ENCODE results near the gene WDR76.

Gene WDR76

GRCh38 chr15:43879386-43880355 is 52.9 kb downstream of the WDR76 start:
- DNase-seq, result no peak

DNA sequence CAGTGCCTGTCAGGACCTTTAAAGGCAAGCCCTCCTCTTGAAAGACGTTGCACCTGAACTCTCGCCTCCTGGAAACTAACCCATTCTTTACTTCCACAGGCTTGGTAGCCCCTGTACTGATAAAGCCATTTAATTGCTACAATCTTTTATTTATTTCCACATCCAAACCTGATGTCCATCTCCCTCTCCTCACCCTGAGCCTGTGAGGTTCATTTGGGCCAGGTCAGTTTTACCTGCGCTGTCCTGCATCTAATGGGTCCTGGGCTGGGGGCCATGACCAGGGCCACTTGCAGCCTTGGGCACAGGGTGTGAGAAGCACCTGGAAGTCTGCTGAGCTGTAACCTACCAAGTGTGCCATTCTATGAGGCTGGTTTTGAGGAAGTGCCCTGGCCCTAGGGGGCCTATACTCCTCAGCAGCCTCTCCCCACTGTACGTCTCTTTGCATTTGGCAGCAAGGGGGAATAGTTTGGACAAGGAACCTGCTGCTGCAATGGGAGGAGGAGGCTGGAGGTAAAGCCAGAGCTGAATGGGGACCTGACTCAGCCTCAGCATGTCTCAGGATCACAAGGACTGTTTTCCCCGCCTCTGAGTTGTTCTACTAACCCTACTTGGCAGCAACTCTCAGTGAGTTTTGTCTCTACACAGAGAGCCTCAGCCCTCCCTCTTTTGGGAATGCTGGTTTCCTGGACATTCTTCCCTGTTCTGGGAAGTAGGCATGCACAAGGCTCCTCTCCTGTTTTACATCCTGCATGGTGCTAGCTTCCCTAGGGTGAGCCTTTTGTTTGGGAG is 53.8 kb downstream of the WDR76 start:
- DNase-seq, result no peak

DNA sequence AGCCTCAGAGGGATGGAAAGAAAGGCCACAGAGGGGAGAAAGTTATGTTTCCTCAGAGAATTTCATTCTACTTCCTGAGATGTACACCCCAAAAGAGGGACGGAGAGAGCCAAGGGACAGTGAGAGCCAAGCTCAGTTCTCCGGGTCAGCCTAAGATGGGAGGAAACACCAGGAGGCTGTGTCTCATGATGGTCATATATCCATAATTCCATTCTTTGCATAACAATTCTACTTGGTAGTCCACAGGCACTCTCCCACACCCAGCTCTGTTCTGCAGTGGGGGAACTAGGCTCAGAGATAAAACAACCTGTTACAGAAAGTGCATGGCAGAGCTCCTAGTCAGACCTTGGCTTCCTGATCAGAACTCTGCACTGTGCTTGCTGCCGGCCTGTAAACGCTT is 54.4 kb downstream of the WDR76 start:
- DNase-seq, result no peak

- DNase-seq, result no peak
Observed at GRCh38 chr15:43881944-43882343, 55.1 kb downstream of the WDR76 start.

DNA sequence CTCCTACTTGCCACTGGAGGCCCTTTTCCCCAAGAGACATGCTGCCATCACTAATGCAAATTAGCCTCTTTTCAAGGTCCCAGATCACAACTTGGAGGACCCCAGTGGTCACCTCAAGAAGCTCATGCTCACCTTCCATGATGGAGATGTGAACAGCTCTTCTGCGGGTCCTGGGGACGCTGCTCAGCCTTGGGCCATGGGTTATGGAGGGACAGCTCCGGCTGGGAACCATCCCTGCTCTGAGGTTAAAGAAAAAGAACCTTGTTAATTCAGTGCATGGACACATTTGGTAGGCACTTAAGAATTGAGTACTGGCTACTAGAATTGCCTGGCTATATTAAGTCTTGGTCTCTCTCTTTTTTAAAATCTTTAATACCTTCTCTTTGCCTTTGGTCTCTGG is 56.8 kb downstream of the WDR76 start:
- no peak for DNase-seq

DNA sequence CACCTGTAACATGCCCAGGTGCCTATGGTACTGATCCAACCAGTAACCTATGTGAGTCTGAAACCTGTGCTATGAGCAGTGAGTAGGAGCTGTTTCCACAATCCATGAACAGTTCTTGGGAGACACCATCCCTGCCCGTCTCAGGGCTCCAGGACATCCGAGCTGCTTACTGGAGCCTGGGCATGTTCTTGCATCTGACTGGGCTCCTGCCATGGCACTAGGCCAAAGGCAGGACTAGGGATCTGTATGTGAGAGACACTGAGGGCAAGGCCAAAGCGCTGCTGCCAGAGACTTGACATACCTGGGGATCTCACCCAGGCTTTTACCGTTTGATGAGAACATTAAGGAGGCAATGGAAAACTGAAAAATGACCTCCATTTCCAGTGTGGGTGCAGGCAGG is 59.8 kb downstream of the WDR76 start:
- DNase-seq, result no peak

DNA sequence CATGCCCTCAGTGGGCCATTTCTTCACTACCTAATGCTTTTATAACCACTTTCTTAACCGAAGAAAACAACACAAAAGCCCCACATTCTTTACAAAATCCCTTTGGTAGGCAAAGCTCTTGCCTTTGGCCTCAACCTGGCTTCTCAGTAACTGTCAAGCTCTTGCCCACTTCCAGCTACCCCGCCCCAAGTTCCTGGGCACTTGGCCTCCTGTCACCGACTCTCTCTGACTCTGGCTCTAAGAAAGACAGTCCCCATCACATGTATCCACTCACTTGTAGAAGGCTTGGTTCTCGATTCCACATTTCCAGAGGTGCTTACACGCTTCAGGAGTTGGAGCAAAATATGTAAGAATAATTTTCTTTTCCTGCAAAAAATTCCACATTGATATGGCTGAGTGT is 61.1 kb downstream of the WDR76 start:
- DNase-seq, result no peak

DNA sequence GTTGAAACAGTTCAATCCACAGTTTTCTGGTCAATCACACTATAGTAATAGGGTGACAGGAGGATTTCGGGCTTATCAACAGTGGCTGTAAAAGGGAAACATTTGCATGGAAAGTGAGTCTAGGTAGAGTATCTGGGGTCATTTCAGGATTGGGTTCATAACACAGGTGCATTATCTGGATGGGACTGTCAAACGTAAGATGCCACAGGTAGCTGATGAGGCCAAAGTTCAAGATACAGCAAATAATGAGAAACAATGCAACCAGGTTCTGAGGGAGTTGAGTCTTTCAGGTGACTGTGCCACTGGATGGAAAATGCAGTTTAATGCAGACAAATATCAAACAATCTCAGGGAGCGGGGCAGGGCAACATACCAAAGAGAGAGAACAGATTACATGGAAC is 62.2 kb downstream of the WDR76 start:
- no peak for DNase-seq

GRCh38 chr15:43893956-43894355 is 67.2 kb downstream of the WDR76 start:
- no peak for DNase-seq

DNA sequence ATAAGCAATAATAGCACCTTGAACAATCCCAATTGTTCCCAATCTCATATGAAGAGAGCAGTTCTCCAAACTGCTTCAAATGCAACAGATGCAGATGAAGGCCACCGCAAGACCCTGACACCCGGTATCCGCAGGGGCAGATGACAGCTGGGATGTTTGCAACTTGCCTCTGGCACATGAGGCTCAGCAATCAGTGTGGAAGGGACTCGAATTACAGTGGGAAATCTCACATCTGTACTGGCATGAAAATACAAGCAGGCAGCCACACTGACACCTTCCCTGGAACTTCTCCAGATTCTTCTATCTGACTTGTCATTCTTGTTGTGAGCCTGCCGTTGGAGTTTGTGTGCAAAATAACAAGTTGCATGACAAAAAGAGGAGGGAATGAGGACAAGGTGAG is 68.8 kb downstream of the WDR76 start:
- DNase-seq, result no peak

- no peak for DNase-seq
Observed at GRCh38 chr15:43896543-43896942, 69.7 kb downstream of the WDR76 start.

DNA sequence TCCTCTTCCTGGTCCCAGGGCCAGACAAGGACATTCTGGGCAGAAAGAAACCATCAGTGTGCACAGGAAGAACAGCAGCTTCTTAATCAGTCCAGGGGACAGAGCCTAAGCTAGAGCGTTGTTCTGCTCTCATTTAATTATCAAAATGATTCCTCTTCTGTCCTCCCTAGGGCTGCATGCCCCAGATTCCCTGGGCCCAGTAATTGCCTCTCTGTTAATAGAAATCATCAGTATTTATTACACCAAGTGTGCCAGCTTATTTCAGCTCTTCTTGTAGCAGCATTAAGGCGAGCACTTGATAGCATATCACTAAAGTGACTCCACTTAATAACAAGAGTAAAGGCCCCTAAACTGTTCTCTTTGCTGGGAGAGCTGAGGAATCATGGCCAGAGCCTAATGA is 72.1 kb downstream of the WDR76 start:
- DNase-seq, result no peak

DNA sequence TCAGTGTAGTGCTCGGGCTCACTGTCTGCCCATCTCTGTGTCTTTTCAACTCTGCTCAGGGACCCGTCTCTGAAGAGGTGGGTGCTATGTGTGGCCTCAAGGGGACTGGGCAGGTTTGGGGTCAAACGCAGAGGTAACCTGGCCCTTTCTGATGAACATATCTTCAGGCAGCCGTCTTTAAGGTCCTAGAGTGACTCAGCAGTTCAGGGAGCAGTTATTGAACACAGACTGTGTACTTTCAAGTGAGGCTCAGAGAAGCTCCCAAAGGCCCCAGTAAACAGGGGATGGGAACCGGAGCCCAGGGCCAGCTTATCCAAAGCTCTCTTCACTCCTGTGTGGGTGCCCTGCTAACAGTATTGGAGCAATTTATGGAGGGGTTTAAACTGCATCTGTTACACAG is 73.1 kb downstream of the WDR76 start:
- no peak for DNase-seq

DNA sequence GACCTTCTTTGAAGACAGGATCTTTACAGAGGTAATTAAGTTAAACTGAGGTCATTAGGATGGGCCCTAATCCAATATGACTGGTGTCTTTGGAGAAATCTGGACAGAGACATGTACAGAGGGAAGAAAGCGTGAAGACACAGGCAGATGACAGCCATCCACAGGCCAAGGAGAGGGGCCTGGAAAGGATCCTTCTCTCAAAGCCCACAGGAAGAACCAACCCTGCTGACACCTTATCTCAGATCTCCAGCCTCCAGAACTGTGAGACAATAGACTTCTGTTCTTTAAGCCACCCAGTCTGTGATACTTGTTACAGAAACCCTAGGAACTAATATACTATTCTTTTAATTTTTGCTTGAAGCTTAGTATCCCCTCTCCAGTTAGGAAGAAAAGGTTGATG is 74.2 kb downstream of the WDR76 start:
- no peak for DNase-seq

DNA sequence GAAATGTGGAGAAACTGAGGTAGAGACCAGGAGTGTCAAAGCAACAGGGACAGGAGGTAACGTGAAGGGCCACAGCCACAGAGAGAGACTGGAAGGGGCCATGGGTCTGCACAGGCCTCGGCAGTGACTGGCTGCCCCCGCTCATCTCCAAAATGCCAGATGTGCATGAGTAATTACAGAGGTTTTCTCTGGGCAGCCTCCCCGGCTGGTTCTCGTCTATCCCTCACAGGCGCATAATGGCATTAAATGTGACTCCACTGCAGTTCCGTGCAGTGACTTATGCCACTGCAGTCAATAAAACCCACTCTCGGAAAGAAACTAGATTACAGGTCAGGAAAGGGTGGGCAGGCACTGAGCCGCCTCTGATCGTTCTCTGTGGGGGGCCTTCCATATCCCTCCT is 74.7 kb downstream of the WDR76 start:
- no peak for DNase-seq

DNA sequence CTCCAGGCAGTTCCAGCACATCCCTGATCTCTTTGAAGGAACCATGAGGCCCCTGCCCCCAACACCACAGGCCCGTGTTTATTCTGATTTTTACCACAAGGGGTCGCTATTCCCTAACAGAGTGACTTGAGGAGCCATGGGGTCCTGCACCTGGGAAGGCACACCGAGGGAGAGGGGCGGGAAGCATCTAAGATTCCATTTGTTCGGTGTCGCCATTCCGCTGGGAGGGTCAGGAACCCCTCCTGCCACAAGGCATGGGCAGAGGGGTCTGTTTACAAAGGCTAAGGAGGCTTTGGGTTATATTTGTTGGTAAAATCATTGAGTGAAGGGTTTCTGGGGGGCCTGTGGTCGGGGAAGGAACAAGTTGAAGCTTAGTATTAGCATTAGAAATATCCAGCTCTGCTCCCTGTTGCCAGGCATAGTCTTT is 77.1 kb downstream of the WDR76 start:
- peak; percentile 56 for DNase-seq

DNA sequence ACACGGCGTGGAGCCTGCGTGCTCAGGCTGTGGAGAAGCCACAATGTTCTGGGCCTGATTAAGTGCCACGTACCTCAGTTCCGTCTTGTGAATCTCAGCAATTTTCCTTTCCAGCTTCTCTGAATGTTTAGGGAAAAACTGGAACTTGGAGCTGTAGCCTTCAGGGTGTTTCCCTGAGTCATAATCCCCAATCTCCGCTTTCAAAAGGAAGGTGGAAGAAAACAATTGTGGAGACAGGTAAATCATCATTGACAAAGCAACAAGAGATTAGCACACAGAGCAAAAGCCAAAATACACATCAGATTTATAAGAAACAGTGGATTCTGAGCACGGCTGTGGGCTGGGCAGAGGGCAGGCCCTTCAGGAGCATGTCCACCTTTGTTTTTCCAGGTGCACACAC is 79.0 kb downstream of the WDR76 start:
- DNase-seq, result no peak

- DNase-seq, result no peak
Observed at GRCh38 chr15:43908516-43909050, 81.8 kb downstream of the WDR76 start.

DNA sequence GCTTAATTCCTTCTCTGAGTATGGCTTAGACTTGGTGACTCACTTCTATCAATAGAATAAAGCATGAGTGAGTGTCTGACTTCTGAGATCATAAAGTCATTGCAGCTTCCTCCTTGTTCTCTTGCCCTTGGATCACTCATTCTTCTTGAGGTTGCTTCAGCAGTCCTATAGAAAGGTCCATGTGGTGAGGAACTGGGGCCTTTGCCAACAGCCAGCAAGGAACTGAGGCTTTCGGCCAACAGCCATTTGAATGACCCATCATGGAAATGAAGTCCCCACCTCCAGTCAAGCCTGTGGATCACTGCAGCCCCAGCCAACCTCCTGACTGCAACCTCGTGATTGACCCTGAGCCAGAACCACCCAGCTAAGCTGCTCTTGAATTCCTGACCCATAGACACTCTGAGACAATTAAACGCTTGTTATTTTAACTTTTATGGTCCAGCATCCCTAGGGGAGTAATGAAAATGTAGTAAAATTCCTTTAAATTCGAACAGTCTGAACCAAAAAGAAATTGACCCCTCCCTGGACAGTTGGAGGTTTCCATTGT is 84.5 kb downstream of the WDR76 start:
- peak; percentile 60 for DNase-seq

GRCh38 chr15:43912208-43912607 is 85.4 kb downstream of the WDR76 start:
- no peak for DNase-seq

DNA sequence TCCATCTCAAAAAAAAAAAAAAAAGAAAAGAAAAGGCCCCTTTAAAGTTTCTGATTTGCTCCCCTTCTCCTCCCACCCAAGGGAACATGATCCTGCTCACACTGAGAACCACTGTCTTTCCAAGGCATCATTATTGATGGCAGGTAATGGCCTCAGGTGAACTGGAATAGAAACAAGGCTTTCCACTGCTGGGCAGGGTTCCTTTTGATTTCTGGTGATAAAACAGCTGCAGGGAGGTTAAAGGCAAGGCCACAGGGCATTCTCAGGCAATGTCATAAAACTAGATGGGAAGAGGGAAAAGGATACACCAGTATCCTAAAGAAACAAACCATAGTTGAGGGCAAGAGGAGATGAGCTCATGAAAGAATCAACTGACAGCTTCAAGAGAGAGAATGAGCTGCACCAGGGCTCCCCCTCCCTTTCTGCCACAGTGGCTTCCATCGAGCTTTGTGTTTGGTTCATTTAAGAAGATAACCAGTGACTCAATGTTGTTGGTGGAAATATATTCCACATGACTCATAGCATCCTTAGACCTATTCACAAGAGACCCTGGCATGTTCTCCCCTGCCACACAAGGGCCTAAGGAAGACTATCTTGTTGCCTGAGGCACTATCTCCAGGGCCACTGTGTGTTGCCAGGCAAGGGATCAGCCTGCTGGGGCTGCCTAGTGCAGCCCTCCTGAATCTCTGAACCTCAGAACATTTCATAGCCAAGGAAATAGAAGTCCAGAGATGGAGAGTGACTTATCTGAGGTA is 86.4 kb downstream of the WDR76 start:
- no peak for DNase-seq

DNA sequence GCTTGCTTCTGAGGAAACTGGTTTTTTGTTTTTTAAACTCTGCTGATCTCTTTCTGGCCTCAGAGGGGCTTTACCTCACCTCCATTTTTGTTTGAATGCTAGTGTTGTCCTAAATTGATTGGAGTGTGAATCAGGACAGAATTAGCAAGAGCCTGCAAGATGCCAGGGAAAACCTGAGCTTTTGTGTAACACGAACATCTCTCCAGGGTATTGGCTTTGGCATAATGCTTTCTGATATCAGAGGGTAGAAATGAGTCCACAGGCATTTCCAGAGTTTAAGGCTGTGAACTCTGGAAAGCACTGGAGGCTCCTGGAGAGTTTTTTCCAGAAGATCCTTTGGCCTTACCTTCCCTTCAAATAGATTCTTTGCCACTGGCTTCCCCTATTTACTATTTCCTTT is 87.1 kb downstream of the WDR76 start:
- no peak for DNase-seq

All from left hindlimb (tissue), 1 donor.